ENCODE measurements around the gene R3HDM1. TPM values are rescaled to one million over a fixed set of nuclear protein-coding genes. Genes with fewer than 3 reads are reported as not detected.
"Not testable (repeated sequence)": the region's sequence is repeated elsewhere in the genome, so short reads cannot be mapped to it uniquely, and the experiment has no call there.

R3HDM1 gene
- total RNA-seq, 2 experiments from 2014 or later: 66.5 to 75.8 TPM

- no peak overlapping the region for H3K4me3 Mint-ChIP-seq
- intact Hi-C loops (cut with micrococcal nuclease): no loop called here
- DNase-seq (no peak), ATAC-seq (no peak)
- POLR2A ChIA-PET: no interaction called here
- no peaks in the 10 kb centered on the region for H3K4me1 Mint-ChIP-seq (ENCODE audit: low read depth)
- CTCF ChIA-PET: interaction anchor here (1.2 kb wide), 1 partner anchor 22 kb away, joined by 3 read pairs; no protein-coding TSS in a partner anchor
- no peaks in the 10 kb centered on the region for H3K9me3 Mint-ChIP-seq
- TF ChIP-seq, protein P1, sequence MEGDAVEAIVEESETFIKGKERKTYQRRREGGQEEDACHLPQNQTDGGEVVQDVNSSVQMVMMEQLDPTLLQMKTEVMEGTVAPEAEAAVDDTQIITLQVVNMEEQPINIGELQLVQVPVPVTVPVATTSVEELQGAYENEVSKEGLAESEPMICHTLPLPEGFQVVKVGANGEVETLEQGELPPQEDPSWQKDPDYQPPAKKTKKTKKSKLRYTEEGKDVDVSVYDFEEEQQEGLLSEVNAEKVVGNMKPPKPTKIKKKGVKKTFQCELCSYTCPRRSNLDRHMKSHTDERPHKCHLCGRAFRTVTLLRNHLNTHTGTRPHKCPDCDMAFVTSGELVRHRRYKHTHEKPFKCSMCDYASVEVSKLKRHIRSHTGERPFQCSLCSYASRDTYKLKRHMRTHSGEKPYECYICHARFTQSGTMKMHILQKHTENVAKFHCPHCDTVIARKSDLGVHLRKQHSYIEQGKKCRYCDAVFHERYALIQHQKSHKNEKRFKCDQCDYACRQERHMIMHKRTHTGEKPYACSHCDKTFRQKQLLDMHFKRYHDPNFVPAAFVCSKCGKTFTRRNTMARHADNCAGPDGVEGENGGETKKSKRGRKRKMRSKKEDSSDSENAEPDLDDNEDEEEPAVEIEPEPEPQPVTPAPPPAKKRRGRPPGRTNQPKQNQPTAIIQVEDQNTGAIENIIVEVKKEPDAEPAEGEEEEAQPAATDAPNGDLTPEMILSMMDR (IDR thresholded peaks at IDR 0.05): no peak
- H3K27me3 Mint-ChIP-seq: no peaks in the 10 kb centered on the region
- no peak overlapping the region for H3K27ac Mint-ChIP-seq
- peaks cover 8% of the 10 kb centered on the region for H3K36me3 Mint-ChIP-seq (ENCODE audit: low read depth)
Measured at GRCh38 chr2:135620198-135620597, 88.9 kb downstream of the R3HDM1 start.

DNA sequence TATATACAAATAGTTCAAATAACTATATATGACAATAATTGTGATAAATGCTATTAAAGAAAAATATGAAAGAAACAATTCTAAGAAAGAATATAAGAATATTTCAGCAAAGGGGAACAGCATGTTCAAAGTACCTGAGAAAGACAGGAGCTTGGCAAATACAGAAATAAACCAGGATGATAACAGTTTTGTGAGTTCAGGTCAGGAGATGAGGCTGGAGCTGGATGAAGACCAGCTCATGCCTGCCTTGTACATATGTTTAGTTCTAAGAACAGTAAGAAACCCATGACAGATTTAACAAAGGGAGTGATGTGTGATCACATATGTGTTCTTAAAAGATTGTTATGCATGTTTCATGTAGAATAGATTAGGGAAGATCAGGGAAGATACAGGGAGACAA lies 98.2 kb downstream of the R3HDM1 start:
- Mint-ChIP-seq H3K36me3 (ENCODE audit: low read depth) (peaks cover 6% of the 10 kb centered on the region), H3K4me1 (ENCODE audit: low read depth) (no peaks in the 10 kb centered on the region), H3K27ac (no peak overlapping the region), H3K4me3 (no peak overlapping the region), H3K27me3 (no peaks in the 10 kb centered on the region), H3K9me3 (no peaks in the 10 kb centered on the region)
- ATAC-seq: no peak
- ChIA-PET POLR2A (no interaction called here), CTCF (interaction anchor here (1.8 kb wide), 1 partner anchor 80 kb away, joined by 3 read pairs; no protein-coding TSS in a partner anchor)
- intact Hi-C loops (cut with micrococcal nuclease): no loop called here
- TF ChIP-seq, protein P1 (IDR thresholded peaks at IDR 0.05): no peak
- no peak for DNase-seq

DNA sequence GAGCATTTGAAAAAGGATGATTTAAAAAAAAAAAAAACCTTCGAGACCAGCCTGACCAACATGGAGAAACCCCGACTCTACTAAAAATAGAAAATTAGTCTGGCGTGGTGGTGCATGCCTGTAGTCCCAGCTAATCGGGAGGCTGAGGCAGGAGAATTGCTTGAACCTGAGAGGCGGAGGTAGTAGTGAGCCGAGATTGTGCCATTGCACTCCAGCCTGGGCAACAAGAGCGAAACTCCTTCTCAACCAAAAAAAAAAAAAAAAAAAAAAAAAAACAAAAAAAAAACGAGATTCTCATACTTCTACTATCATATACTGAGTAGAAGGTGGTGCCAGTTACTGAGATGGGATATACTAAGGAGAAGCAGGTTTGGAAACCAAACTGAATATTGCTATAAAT lies 98.8 kb downstream of the R3HDM1 start:
- H3K4me3 Mint-ChIP-seq; ATAC-seq; H3K27me3 Mint-ChIP-seq; DNase-seq; H3K9me3 Mint-ChIP-seq; POLR2A ChIA-PET; H3K4me1 Mint-ChIP-seq (ENCODE audit: low read depth); H3K36me3 Mint-ChIP-seq (ENCODE audit: low read depth); H3K27ac Mint-ChIP-seq; intact Hi-C loops (cut with micrococcal nuclease): not testable (repeated sequence)
- CTCF ChIA-PET: interaction anchor here (1.3 kb wide), 1 partner anchor 626 kb away, joined by 3 read pairs; no protein-coding TSS in a partner anchor

DNA sequence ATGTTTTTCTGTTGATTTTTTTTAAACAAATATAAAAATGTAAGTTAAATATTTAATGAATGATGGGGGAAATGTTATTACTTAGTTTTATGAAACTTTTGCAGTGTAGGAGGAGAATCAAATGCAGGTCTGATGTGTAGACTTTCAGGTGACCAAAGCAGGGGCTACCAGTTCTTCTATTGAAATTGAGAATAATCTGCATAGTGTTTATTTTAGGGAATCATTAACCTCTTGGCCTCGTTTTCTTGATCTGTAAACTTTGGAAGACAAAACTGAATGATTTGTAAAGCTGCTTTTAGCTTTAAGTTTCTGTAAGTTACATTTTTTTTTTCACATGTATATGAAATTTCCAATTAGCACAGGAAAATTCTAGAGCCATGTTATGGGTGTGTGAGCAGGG lies 99.2 kb downstream of the R3HDM1 start:
- ChIA-PET CTCF (interaction anchor here (1.3 kb wide), 1 partner anchor 627 kb away, joined by 3 read pairs; no protein-coding TSS in a partner anchor), POLR2A (no interaction called here)
- no peak overlapping the region for H3K4me3 Mint-ChIP-seq
- no peaks in the 10 kb centered on the region for H3K4me1 Mint-ChIP-seq (ENCODE audit: low read depth)
- no peak overlapping the region for H3K27ac Mint-ChIP-seq
- no peaks in the 10 kb centered on the region for H3K9me3 Mint-ChIP-seq
- TF ChIP-seq, protein P1 (IDR thresholded peaks at IDR 0.05): no peak
- peaks cover 6% of the 10 kb centered on the region for H3K36me3 Mint-ChIP-seq (ENCODE audit: low read depth)
- DNase-seq (no peak), ATAC-seq (no peak)
- H3K27me3 Mint-ChIP-seq: no peaks in the 10 kb centered on the region
- intact Hi-C loops (cut with micrococcal nuclease): no loop called here

- no peak overlapping the region for H3K27ac Mint-ChIP-seq
- H3K9me3 Mint-ChIP-seq: no peaks in the 10 kb centered on the region
- ChIA-PET POLR2A (no interaction called here), CTCF (no interaction called here)
- no peak overlapping the region for H3K4me3 Mint-ChIP-seq
- TF ChIP-seq, protein P1 (IDR thresholded peaks at IDR 0.05): no peak
- peaks cover 22% of the 10 kb centered on the region for H3K36me3 Mint-ChIP-seq (ENCODE audit: low read depth)
- ATAC-seq: no peak
- H3K4me1 Mint-ChIP-seq (ENCODE audit: low read depth): peaks cover 10% of the 10 kb centered on the region
- intact Hi-C loops (cut with micrococcal nuclease): no loop called here
- no peaks in the 10 kb centered on the region for H3K27me3 Mint-ChIP-seq
- DNase-seq: no peak
Measured at GRCh38 chr2:135633582-135633981, 102.3 kb downstream of the R3HDM1 start.

Measured in activated CD8-positive, alpha-beta T cell treated with anti-CD3 and anti-CD28 coated beads for 36 hours (primary cell).